AG04449 (cell line): Measurements from ENCODE around the gene CDH8.
"Not testable (repeated sequence)": the region's sequence is repeated elsewhere in the genome, so short reads cannot be mapped to it uniquely, and the experiment has no call there.

Experiments
- CTCF ChIA-PET: fragments of 350-600 bp; formaldehyde crosslinking; extraction: SDS; loops from one replicate; lab custom pipeline; 2021; ENCODE audit warnings: antibody characterized with exemption; lab: Yijun Ruan, JAX
- POLR2A ChIA-PET: fragments of 400-600, 350-600 bp; formaldehyde crosslinking; extraction: SDS; loops from one replicate; lab custom pipeline; 2020; ENCODE audit warnings: antibody characterized with exemption, inconsistent platforms; lab: Yijun Ruan, JAX
- DNase-seq: peaks from one replicate; pipeline ENCODE4 v3.0.0-alpha.2; 2010; ENCODE audit warnings: low read depth, low spot score
- H3K4me3 ChIP-seq: 2 replicates; pipeline ENCODE4 v1.5.1; 2011; ENCODE audit warnings: low read depth, mild to moderate bottlenecking, control low read depth, low read length
- CTCF ChIP-seq: IDR thresholded peaks from one replicate; pipeline ENCODE4 v1.5.1; 2011; ENCODE audit warnings: mild to moderate bottlenecking, moderate library complexity, low read length, control low read depth, inconsistent platforms; ENCODE audit not compliant: insufficient read depth; ENCODE audit errors: missing control alignments

CDH8 gene

GRCh38 chr16:61813339-61813738 is 222.9 kb downstream of the CDH8 start:
- ChIA-PET CTCF (no interaction called here), POLR2A (no interaction called here)
- no peak for DNase-seq
- H3K4me3 ChIP-seq = no peak overlapping the region
- TF ChIP-seq CTCF = no peak

GRCh38 chr16:61812251-61812650 is 224.0 kb downstream of the CDH8 start:
- no peak for DNase-seq
- no peak overlapping the region for H3K4me3 ChIP-seq
- POLR2A ChIA-PET = no interaction called here
- CTCF ChIA-PET = no interaction called here
- no peak for TF ChIP-seq CTCF

GRCh38 chr16:61807551-61807950 is 228.7 kb downstream of the CDH8 start:
- POLR2A ChIA-PET = no interaction called here
- CTCF ChIA-PET = no interaction called here
- DNase-seq = no peak
- TF ChIP-seq CTCF = no peak
- H3K4me3 ChIP-seq = no peak overlapping the region

GRCh38 chr16:61801217-61801616 is 235.0 kb downstream of the CDH8 start:
- DNase-seq, H3K4me3 ChIP-seq, POLR2A ChIA-PET, CTCF ChIA-PET: not testable (repeated sequence)

- no peak for TF ChIP-seq CTCF
- ChIA-PET POLR2A (no interaction called here), CTCF (no interaction called here)
- no peak overlapping the region for H3K4me3 ChIP-seq
- no peak for DNase-seq
Measured at GRCh38 chr16:61798741-61799140, 237.5 kb downstream of the CDH8 start.

GRCh38 chr16:61797961-61798507 is 238.2 kb downstream of the CDH8 start:
- CTCF ChIA-PET = no interaction called here
- no peak for TF ChIP-seq CTCF
- no peak overlapping the region for H3K4me3 ChIP-seq
- POLR2A ChIA-PET = no interaction called here
- DNase-seq = no peak

GRCh38 chr16:61797296-61797795 is 238.9 kb downstream of the CDH8 start:
- no peak overlapping the region for H3K4me3 ChIP-seq
- ChIA-PET POLR2A (no interaction called here), CTCF (no interaction called here)
- no peak for DNase-seq
- TF ChIP-seq CTCF = no peak
